ENCODE data around the gene PATJ.

Gene PATJ

GRCh38 chr1:61892977-61893376 lies 150.7 kb downstream of the PATJ start:
- TF ChIP-seq FOXP2 (optimal IDR thresholded peaks at IDR 0.05; ENCODE audit: borderline replicate concordance, extremely low read depth, extremely low read length, insufficient read depth) = no peak
- TF ChIP-seq TAF1 (IDR thresholded peaks at IDR 0.05; ENCODE audit: borderline replicate concordance, insufficient read depth, low read length) = no peak

- TF ChIP-seq POLR2AphosphoS5 (IDR thresholded peaks at IDR 0.05; ENCODE audit: low read depth, low read length) = no peak
- no peak for TF ChIP-seq TAF1 (IDR thresholded peaks at IDR 0.05; ENCODE audit: borderline replicate concordance, insufficient read depth, low read length)
- TF ChIP-seq SIN3A (IDR thresholded peaks at IDR 0.05; ENCODE audit: borderline replicate concordance, insufficient read depth, low read length) = no peak
- TF ChIP-seq, protein P1, sequence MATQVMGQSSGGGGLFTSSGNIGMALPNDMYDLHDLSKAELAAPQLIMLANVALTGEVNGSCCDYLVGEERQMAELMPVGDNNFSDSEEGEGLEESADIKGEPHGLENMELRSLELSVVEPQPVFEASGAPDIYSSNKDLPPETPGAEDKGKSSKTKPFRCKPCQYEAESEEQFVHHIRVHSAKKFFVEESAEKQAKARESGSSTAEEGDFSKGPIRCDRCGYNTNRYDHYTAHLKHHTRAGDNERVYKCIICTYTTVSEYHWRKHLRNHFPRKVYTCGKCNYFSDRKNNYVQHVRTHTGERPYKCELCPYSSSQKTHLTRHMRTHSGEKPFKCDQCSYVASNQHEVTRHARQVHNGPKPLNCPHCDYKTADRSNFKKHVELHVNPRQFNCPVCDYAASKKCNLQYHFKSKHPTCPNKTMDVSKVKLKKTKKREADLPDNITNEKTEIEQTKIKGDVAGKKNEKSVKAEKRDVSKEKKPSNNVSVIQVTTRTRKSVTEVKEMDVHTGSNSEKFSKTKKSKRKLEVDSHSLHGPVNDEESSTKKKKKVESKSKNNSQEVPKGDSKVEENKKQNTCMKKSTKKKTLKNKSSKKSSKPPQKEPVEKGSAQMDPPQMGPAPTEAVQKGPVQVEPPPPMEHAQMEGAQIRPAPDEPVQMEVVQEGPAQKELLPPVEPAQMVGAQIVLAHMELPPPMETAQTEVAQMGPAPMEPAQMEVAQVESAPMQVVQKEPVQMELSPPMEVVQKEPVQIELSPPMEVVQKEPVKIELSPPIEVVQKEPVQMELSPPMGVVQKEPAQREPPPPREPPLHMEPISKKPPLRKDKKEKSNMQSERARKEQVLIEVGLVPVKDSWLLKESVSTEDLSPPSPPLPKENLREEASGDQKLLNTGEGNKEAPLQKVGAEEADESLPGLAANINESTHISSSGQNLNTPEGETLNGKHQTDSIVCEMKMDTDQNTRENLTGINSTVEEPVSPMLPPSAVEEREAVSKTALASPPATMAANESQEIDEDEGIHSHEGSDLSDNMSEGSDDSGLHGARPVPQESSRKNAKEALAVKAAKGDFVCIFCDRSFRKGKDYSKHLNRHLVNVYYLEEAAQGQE (IDR thresholded peaks at IDR 0.05; ENCODE audit: insufficient read depth in 1 of 2, low read depth in 2 of 2, low read length in 2 of 2) = no peak
Measured at GRCh38 chr1:61895175-61895574, 152.9 kb downstream of the PATJ start.

- TF ChIP-seq SIN3A (IDR thresholded peaks at IDR 0.05; ENCODE audit: borderline replicate concordance, insufficient read depth, low read length) (no peak), TAF1 (IDR thresholded peaks at IDR 0.05; ENCODE audit: borderline replicate concordance, insufficient read depth, low read length) (no peak), FOXP2 (optimal IDR thresholded peaks at IDR 0.05; ENCODE audit: borderline replicate concordance, extremely low read depth, extremely low read length, insufficient read depth) (no peak), POLR2AphosphoS5 (IDR thresholded peaks at IDR 0.05; ENCODE audit: low read depth, low read length) (no peak)
- TF ChIP-seq, protein P1 (IDR thresholded peaks at IDR 0.05; ENCODE audit: insufficient read depth in 1 of 2, low read depth in 2 of 2, low read length in 2 of 2) = no peak
Measured at GRCh38 chr1:61898658-61899057, 156.4 kb downstream of the PATJ start.

DNA sequence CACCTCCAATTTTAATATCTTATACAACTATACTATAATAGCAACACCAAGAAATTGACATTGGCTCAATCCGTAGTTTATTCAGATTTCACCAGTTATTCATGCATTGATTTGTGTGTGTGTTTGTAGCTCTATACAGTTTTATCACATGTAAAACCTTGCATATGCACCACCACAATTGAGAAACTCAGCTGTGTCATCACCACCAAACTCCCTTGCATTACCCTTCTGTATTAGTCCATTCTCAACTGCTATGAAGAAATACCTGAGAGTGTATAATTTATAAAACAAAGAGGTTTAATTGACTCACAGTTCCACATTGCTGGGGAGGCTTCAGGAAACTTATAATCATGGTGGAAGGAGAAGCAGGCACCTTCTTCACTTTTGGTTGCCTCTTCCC lies 162.1 kb downstream of the PATJ start:
- TF ChIP-seq POLR2AphosphoS5 (IDR thresholded peaks at IDR 0.05; ENCODE audit: low read depth, low read length) = no peak
- TF ChIP-seq SIN3A (IDR thresholded peaks at IDR 0.05; ENCODE audit: borderline replicate concordance, insufficient read depth, low read length) = no peak
- TF ChIP-seq, protein P1 (IDR thresholded peaks at IDR 0.05; ENCODE audit: insufficient read depth in 1 of 2, low read depth in 2 of 2, low read length in 2 of 2) = no peak
- no peak for TF ChIP-seq FOXP2 (optimal IDR thresholded peaks at IDR 0.05; ENCODE audit: borderline replicate concordance, extremely low read depth, extremely low read length, insufficient read depth)
- TF ChIP-seq TAF1 (IDR thresholded peaks at IDR 0.05; ENCODE audit: borderline replicate concordance, insufficient read depth, low read length) = no peak

DNA sequence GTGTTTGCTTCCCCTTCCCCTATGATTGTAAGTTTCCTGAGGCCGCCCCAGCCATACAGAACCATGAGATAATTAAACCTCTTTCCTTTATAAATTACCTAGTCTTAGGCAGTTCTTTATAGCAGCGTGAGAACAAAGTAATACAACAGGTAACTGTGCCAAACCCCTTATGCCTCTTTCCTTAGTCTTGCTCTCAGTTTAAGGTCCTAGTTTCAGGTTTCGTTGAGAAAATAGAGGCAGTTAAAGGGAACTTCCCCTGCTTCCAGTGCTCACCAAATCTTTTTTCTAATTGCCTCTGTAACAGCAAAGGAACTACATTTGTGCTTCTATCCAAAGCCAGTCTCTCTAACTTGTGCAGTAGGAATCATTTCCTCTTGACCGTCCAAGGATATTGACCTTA lies 164.8 kb downstream of the PATJ start:
- TF ChIP-seq TAF1 (IDR thresholded peaks at IDR 0.05; ENCODE audit: borderline replicate concordance, insufficient read depth, low read length) = no peak
- TF ChIP-seq SIN3A (IDR thresholded peaks at IDR 0.05; ENCODE audit: borderline replicate concordance, insufficient read depth, low read length) = no peak

GRCh38 chr1:61910035-61910434 lies 167.8 kb downstream of the PATJ start:
- no peak for TF ChIP-seq POLR2AphosphoS5 (IDR thresholded peaks at IDR 0.05; ENCODE audit: low read depth, low read length)
- no peak for TF ChIP-seq FOXP2 (optimal IDR thresholded peaks at IDR 0.05; ENCODE audit: borderline replicate concordance, extremely low read depth, extremely low read length, insufficient read depth)
- TF ChIP-seq, protein P1 (IDR thresholded peaks at IDR 0.05; ENCODE audit: insufficient read depth in 1 of 2, low read depth in 2 of 2, low read length in 2 of 2) = no peak
- no peak for TF ChIP-seq SIN3A (IDR thresholded peaks at IDR 0.05; ENCODE audit: borderline replicate concordance, insufficient read depth, low read length)
- TF ChIP-seq TAF1 (IDR thresholded peaks at IDR 0.05; ENCODE audit: borderline replicate concordance, insufficient read depth, low read length) = no peak
